ENCODE results near the gene WNT9A.
A peak's percentile ranks its signal among the peaks of the same experiment; 100 is the strongest.

The WNT9A gene

DNA sequence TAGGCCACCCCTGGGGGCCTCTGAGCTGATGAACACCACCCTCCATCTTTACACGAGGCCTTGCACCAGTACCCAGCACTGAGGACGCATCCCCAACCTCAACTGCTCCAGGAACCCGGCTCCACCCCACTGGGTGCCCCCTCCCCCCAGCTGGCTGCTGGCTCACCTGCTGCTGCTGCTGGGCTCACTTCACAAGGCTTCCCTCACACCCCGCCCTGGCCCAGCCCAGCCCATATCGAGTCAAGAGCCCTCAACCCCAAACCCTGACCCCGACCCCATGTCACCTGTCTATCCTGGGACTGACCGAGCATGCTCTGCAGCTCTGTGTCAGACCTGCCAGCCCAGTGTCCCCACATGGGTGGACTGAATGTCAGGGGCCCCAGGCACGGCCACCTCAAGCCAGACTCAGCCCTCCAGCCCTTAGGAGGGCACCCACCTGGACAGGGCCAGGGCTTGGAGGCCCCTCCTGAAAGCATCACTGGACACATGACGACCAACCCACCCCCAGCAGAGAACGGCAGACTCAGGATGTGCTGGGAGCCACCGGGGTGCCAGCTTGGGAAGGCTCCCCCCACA lies 21.4 kb downstream of the WNT9A start:
- DNase-seq (ENCODE audit: low read depth, low spot score) = no peak
- no peak overlapping the region for H3K27ac ChIP-seq

DNA sequence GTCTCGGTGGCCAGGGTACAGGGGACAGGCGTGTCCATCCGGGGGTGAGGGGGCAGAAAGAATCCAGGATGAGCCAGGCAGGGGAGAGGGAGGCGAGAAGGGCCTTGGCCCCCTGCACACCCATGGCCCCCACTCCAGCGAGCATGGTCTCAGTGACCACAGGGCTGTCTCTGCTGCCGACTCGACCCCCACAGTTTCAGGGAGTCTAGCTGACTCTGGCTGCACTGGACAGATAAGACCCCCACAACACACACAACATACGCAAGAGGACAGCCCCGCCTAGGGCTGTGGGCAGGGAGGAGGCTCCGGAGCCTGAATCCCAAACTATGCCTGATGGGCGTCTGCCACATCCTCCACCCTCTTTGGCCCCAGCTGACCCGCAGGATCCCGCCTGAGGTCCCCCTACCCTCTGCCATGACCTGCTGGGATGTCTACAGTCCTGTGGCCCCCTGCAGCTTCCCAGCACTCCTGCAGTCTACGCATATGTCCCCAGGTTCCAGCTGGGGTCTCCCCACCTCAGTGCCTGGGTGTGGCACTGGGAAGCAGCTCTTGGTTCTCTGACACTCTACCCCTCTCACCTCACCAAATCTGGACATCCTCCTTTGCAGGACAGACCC lies 22.0 kb downstream of the WNT9A start:
- no peak for DNase-seq (ENCODE audit: low read depth, low spot score)
- no peak overlapping the region for H3K27ac ChIP-seq

DNA sequence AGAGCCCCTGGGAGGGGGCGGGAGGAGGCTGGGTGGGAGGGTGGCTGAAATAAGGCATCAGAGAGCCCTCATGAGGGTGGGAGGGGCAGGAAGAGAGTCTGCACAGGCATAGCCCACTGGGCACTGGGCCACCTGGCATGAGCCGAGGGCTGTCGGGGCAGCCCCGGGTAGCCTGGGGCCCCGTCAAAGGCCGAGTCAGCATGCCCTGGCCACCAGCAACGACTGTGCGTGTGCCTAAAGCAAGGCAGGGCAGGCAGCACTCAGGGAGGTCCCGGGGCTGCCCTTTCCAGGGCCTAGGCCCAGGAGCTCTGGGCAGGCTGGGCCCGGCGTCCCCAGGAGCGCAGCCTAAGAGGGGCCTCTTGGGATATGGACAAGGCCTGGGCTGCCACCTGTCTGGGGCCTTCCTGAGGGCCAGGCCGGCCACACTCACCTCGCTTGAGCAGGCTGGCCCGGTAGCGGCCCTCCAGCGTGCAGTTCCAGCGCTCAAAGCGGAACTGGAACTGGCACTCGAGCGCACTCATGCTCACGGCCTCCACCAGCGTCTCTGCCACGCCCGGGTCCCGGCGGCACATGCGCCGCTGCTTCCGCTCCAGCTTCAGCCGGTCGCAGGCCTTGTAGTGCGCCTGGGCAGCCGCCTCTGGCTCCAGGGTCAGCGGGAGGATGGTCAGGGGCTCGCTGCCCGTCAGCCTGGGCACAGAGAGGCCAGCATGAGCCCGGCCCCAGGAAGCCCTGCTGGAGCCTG lies 22.7 kb downstream of the WNT9A start:
- DNase-seq (ENCODE audit: low read depth, low spot score) = no peak
- no peak overlapping the region for H3K27ac ChIP-seq

DNA sequence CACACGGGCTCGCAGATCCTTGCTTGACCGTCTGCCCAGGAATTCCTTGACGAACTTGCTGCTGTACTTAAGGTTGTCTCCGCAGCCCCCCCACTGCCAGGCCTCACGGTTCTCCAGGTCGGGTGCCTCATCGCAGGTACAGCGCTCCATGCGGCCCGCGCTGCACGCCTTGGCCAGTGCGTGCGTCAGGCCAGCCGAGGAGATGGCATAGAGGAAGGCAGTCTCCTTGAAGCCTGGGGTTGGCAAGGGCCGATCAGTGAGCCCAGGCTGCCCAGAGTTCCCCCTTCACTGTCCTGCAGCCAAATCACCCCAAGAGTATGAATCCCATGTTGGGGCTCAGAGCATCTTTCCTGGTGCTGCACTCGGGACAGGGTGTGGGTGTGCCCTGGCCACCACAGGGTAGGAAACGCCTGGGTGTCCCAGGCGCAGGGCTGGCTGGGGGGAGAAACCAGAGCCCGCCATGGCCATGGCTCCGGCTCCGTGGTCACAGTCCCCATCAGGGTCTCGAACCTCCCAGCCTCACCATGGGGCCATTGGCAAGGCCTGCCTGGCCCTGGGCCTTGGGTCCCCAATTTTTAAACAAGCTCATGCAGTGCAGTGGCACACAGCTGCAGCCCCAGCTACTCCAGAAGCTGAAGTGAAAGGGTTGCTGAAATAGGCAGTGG lies 23.4 kb downstream of the WNT9A start:
- DNase-seq (ENCODE audit: low read depth, low spot score) = no peak
- no peak overlapping the region for H3K27ac ChIP-seq

DNA sequence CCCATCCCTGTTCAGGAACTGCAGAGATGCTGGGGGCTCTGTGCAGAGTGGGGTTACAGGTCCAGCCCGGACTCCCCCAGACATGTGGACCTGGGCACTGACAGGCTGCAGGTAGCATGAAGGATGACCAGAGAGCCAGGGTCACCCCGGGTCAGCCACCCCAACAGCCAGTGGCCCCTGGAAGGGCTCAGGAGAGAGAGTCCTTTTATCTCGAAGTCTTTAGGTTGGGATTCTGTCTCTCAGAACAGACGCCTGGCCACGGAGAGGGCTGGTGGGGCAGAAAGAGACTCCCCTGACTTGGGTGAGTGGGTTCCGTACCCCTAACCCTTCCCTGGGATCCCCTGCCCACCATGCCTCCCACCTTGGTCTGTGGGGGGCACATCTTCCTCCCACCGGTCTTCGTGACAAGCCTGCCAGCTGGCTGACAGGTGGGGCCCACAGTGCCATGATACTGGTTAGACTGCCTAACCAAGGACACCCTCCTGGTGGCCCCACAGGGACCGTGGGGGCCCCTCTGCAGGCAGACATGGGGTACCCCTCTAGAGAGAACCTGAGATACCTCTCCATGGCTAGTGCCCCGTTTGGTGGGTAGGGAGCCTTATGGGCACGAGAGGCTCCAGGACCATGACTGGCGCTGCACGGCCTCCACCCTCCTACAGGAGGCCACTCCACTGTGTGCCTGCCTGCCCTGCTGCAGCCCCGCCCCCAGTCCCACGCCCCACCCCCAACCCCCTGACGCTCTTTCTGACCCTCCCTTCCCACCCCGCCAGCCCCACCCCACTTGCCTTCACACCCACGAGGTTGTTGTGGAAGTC lies 24.2 kb downstream of the WNT9A start:
- no peak overlapping the region for H3K27ac ChIP-seq
- DNase-seq (ENCODE audit: low read depth, low spot score) = no peak

DNA sequence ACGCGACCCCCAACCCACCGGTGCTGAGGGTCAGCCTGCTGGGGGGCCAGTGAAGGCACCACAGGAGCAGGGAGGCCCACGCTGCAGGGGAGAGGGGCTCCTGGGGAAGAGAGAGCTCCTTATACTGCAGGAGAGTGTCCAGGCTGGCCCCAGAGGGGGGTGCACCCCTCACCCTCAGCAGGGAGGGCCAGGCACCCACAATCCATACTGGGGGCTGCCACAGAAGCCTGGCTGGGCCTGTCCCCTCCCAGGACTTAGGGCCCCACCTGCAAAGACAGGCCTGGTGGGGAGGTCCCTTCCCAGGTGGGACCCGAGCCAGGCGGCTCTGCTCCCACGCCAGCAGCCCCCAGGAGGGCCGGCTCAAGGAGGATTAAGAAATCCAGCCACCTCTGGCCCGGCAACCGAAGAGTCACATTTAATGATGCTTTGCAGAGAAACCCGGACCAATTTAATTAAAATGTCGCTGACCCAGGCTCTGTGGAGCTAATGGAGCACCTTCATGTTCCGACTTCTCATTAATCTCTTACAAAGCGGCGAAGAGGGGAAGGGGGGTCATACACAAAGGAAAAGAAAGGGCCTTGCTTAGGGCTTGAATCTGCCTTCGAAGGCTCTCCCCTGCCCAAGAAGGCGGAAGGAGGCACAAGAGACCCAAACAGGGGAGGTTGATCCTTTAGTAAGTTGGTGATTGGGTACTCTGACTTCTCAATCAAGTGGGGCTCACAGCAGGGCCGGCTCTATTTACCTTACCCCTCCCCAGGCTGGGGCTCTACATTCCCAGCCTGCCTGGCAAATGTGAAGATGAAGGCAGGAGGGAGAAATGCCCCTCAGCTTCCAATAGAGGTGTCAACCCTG lies 25.0 kb downstream of the WNT9A start:
- H3K27ac ChIP-seq = no peak overlapping the region
- no peak for DNase-seq (ENCODE audit: low read depth, low spot score)

DNA sequence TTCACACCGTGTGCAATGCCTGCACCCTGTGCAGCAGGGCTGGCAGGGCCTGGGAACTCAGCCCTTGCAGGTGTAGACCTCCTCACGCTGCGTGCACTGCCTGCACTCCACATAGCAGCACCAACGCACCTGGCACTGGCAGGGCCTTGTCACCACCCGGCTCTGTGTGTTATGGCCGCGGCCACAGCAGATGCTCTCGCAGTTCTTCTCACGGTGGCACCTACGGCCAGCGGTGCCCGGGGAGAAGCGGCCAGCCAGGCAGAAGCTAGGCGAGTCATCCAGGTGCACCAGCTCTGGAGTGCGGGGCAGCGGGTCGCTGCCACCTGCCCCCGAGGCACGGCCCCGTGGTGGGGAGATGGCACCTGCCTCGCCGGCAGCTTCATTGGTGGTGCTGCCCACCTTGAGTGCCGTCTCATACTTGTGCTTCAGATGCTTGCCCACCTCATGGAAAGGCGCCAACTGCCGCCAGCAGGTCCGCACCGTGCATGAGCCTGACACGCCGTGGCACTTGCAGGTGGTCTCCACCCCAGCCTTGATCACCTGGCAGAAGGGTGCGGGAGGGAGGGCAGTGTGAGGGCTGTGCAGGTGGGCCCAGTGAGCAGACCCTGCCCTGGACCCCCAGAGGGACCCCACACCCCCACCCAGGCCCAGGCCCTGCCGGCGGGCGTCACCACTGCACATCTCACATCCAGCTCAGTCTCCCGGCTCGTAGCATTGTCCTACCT lies 26.1 kb downstream of the WNT9A start:
- no peak overlapping the region for H3K27ac ChIP-seq
- DNase-seq (ENCODE audit: low read depth, low spot score) = no peak

DNA sequence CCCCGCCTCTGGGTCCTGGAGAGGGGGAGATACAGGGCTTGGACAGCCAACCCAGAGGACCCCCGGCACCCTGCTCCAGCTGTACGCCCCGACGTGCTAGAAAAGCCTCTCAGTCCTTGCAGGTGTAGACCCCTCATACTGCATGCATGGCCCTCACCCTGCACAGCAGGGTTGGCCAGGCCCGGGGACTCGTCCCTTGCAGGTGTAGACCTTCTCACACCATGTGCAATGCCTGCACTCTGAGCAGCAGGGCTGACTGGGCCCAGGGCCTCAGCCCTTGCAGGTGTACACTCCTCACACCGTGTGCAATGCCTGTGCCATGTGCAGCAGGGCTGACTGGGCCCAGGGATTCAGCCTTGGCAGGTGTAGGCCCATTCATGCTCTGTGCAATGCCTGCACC lies 26.8 kb downstream of the WNT9A start:
- H3K27ac ChIP-seq = no peak overlapping the region

DNA sequence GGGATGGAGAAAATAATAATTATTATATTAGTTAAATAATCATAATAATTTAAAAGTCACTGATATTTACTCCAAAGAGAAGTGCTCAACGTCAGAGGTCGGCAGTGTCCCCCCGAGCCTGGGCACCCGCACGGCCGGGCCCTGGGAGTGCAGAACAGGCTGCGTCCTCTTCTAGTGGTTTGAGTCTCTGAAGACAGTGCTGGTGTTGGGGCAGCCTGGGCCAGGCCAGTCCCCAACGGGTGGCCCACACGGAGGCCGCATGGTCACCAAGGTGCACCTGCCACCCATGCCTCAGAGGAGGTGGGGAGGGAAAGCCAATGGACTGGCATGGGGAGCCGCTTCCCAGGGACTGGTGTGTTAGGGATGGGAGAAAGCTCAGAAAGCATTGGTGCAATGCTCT lies 27.3 kb downstream of the WNT9A start:
- DNase-seq (ENCODE audit: low read depth, low spot score) = no peak

More for the DNA sequence above, 26.8 kb downstream of the WNT9A start:
- no peak for DNase-seq (ENCODE audit: low read depth, low spot score)

DNA sequence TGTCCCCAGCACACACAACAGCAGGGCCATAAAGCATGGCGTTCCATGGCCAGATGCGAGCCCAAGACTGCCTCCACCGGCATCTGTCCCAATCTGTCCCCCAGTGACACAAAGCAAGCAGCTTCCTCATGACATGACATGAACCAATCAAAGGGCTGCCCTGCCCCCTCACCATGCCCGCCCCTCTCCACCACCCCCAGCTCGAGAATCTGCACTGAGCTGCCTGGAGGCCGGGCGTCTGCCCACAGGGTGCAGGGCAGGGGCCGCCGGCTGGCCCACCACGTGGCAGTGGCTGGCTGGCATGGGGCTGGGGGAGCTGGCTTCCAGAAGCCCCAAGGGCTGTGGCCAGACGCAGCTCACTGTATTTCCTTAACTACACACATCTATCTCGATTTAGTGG lies 27.8 kb downstream of the WNT9A start:
- DNase-seq (ENCODE audit: low read depth, low spot score) = no peak
- H3K27ac ChIP-seq = no peak overlapping the region

More for the DNA sequence above, 27.3 kb downstream of the WNT9A start:
- H3K27ac ChIP-seq = no peak overlapping the region

DNA sequence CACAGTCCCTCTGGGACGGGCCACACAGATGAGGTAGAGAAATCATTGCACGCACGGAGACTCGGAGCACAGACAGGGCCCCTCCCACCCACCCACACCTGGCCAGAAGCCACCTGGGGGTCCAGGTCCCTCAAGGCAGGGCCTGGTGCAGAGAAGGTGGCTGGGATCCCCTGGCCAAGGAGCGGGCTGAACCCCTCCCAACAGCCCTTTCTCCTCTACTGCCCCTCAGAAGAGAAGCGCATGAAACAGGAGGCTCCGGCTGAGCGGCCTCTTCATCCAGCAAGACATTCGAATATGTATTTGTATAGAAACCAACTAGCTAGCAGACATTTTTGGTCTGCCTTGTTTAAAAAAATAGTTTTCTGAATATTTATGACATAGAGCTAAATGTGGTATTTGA lies 29.0 kb downstream of the WNT9A start:
- H3K27ac ChIP-seq = no peak overlapping the region

DNA sequence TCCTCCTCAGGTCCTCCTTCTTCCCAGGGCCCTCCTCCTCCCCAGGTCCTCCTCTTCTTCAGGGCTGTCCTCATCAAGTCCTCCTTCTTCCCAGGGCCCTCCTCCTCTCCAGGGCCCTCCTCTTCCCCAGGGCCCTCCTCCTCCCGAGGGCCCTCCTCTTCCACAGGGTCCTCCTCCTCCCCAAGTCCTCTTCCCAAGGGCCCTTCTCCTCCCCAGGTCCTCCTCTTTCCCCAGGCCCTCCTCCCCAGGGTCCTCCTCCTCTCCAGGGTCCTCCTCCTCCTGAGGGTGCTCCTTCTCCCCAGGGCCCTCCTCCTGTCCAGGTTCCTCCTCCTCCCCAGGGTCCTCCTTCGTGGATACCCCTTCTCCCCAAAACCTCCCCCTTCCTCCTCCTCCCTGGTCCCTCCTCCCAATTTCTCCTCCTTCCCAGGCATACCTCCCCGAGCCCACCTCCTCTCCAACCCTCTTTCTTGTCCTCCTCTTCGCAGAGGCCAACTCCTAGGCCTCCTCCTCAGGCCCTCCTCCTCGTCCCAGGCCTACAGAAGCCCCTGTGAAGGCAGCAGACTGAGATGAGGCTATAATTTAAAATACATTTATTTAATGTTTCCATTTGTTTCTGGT lies 29.5 kb downstream of the WNT9A start:
- H3K27ac ChIP-seq = no peak overlapping the region
- no peak for DNase-seq (ENCODE audit: low read depth, low spot score)

More for the DNA sequence above, 29.0 kb downstream of the WNT9A start:
- no peak for DNase-seq (ENCODE audit: low read depth, low spot score)

DNA sequence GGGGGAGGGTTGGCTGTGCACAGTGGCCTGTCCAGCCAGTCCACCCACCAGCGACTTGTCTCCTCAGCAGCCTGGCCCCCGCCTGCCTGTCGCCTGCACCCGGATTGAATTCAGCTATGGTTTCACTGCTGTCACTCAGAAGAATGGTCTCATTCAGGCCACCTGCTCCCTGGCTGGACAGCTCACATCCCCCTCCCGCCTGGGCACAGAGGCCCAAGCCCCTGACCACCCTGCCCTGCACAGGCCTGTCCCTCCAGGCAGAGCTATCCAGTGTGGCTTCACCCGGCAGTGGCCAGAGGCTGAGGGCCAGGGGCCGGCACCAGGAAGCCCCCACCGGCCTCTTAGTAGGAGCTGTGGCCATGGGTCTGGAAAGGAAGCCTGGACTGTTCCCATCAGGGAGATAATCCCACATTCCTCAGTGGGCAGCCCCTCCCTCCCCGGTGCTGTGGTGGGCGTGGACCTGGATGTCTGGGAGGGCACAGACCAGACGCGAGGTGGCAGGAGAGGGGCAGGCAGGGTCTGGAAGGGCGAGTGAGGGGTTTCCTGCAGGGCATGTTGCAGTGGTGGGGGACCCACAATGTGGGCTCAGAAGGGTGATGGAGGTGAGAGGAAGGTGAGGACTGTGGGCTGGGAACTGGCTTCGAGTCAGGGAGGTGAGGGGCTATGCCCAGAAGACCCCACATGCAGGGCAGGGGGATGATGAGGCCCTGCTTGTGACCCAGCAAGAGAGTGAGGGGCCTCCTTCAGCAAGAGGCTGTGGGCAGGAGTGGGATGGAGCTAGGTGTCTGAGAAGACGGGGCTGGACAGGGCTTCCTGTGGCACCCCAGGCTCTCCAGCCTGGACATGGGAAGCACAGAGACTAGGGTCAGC lies 30.4 kb downstream of the WNT9A start:
- DNase-seq (ENCODE audit: low read depth, low spot score) = no peak
- no peak overlapping the region for H3K27ac ChIP-seq

DNA sequence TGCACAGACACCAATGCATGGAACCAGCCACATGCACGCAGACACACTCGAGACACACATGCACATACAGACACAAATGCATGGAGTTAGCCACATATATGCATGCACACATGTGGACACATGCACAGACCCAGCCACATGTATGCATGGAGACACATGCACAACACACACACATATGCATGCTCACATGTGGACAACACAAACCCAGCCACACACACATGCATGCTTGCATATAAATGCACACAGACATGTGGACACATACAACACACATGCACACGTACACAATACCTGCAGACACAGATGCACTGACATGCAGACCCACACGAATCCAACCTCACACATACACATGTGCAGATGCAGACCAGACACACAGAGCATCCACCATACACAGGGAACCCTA lies 31.1 kb downstream of the WNT9A start:
- H3K27ac ChIP-seq = no peak overlapping the region
- no peak for DNase-seq (ENCODE audit: low read depth, low spot score)

DNA sequence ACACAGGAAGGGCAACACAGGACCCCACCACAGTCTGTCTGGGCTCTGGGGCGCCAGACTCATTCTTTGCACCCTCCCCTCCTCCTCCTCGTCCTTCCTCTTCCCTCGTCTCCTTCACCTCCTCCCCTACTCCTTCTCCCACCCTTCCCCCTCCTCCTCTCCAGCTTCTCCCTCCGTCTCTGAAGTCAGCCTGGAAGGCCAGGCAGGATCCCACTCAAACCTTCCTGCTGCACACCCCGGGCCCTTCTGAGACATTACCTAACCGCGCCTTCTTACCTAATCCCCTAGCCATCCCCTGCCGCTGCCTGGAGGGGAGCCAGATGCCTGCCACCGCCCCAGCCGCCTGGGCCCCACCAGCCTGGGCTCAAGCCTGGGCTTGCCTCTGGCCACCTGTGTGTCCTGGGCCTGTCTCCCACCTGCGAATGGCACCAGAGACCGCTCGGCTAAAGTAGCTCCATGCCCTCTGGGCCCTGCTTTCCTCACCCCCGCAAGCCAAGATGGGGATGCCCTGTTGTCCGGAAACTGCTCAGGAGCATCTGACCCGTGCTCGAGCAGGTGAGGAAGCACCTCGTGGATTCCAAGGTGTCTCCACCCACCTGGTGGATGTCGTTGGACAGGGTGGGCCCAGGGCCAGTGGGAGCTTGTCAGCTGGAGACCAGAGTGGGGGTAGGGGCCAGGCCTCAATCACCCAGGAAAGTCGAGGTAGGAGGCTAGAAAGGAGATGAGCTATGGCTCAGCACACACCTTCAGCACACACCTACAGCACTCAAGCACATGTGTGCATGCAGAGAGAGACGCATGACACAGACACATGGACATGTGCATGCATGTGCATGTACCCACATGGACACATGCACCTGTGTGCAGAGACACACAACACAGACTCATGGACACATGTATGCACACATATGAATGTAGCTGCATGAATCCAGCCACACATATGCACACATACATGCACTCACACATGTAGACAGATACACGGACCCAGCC lies 31.9 kb downstream of the WNT9A start:
- no peak overlapping the region for H3K27ac ChIP-seq
- DNase-seq (ENCODE audit: low read depth, low spot score) = peak; percentile 31

DNA sequence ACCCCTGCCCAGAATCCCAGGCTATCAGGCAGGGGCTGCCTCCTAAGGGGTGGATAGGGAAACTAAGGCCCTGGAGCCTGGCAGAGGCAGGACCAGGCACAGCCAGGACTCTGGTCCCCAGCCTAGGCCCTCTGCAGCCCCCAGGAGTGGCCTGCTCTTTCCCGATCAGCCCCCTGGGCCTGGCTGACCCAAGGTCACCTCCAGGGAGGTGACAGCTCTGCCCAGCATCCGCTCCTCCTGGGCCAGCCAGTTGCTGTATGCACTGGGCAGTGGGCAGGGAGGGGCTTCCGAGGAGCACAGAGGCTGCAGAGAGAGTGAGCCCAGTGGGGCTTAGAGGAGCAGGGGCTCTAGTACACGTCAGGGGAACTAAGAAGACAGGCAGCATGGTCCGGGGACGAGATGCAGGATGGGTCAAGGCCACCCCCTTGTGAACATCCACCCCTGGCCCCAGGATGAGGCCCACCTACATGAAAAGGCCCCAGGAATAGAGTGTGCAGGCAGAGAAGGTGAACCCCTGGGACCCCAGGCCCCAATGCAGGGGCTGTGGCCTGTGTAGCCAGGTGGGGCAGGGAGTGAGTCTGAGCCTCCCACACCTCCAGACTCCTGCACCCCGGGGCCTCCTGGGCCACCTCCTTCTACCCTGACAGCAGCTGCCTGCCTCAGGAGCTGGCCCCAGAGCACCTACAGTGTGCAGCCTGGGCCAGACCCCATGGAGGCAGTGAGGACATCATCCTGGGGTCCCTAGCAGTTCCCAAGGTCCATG lies 32.8 kb downstream of the WNT9A start:
- DNase-seq (ENCODE audit: low read depth, low spot score) = no peak
- no peak overlapping the region for H3K27ac ChIP-seq

Data from epithelial cell of prostate (primary cell).